CD4-positive, alpha-beta memory T cell (primary cell): ENCODE data around the gene ARHGAP21. TPM values are rescaled to one million over a fixed set of nuclear protein-coding genes. Genes with fewer than 3 reads are reported as not detected.
A peak's percentile ranks its signal among the peaks of the same experiment; 100 is the strongest.

Source experiments
- CTCF ChIA-PET: fragments of 350-600 bp; sonication (Branson Sonifier 250); formaldehyde crosslinking; loops from one replicate; lab custom pipeline; 2021; ENCODE audit warnings: inconsistent platforms; ENCODE audit not compliant: partially characterized antibody; lab: Charles Lee
- POLR2A ChIA-PET: fragments of 350-600 bp; sonication (Branson Sonifier 250); formaldehyde crosslinking; loops from one replicate; lab custom pipeline; 2021; ENCODE audit not compliant: partially characterized antibody; lab: Charles Lee
- DNase-seq, 5 donors: peaks; one replicate each; pipeline versions ENCODE4 v3.0.0 to v3.0.0-alpha.2; 2020 to 2022; ENCODE audit warnings: mixed read lengths in 1 of 5
- H3K27ac ChIP-seq: one replicate; pipeline ENCODE4 v1.7.0; 2013; ENCODE audit warnings: low read depth, low read length
- H3K27me3 ChIP-seq: 2 replicates; pipeline ENCODE4 v1.7.0; 2013; ENCODE audit warnings: mild to moderate bottlenecking, low read length, moderate library complexity; ENCODE audit not compliant: insufficient read depth
- H3K36me3 ChIP-seq: 2 replicates; pipeline ENCODE4 v1.7.0; 2013; ENCODE audit warnings: mild to moderate bottlenecking, low read length, moderate library complexity; ENCODE audit not compliant: insufficient read depth
- H3K4me1 ChIP-seq: 2 replicates; pipeline ENCODE4 v1.7.0; 2013; ENCODE audit warnings: mild to moderate bottlenecking, low read length, moderate library complexity; ENCODE audit not compliant: insufficient read depth
- H3K4me3 ChIP-seq, 2 donors: one replicate each; pipeline ENCODE4 v1.7.0; 2013; ENCODE audit warnings: low read length in 2 of 2, mild to moderate bottlenecking in 1 of 2
- H3K9me3 ChIP-seq, 2 donors: one replicate each; pipeline ENCODE4 v1.7.0; 2013; ENCODE audit warnings: low read length in 2 of 2, control low read depth in 1 of 2; ENCODE audit not compliant: control insufficient read depth in 1 of 2
- H3K27ac Mint-ChIP-seq, 7 donors: one replicate each; pipeline ENCODE4 v1.8.0; 2020 to 2021; ENCODE audit warnings: mixed read lengths in 7 of 7, mild to moderate bottlenecking in 6 of 7, inconsistent platforms in 3 of 7, moderate library complexity in 3 of 7
- H3K27me3 Mint-ChIP-seq, 2 donors: one replicate each; pipeline ENCODE4 v1.8.0; 2020 to 2021; ENCODE audit warnings: mixed read lengths in 2 of 2
- H3K36me3 Mint-ChIP-seq, 2 donors: one replicate each; pipeline ENCODE4 v1.8.0; 2020 to 2021; ENCODE audit warnings: mixed read lengths in 2 of 2, inconsistent platforms in 1 of 2, mild to moderate bottlenecking in 1 of 2
- H3K4me1 Mint-ChIP-seq, 4 donors: one replicate each; pipeline ENCODE4 v1.8.0; 2020 to 2021; ENCODE audit warnings: mixed read lengths in 4 of 4, mild to moderate bottlenecking in 1 of 4
- H3K4me3 Mint-ChIP-seq, 8 donors: one replicate each; pipeline ENCODE4 v1.8.0; 2020 to 2021; ENCODE audit warnings: mixed read lengths in 8 of 8, mild to moderate bottlenecking in 7 of 8, moderate library complexity in 6 of 8, inconsistent platforms in 3 of 8
- H3K9me3 Mint-ChIP-seq, 8 donors: one replicate each; pipeline ENCODE4 v1.8.0; 2020 to 2021; ENCODE audit warnings: mixed read lengths in 8 of 8, mild to moderate bottlenecking in 5 of 8, inconsistent platforms in 3 of 8, moderate library complexity in 1 of 8
- intact Hi-C: fragments of 100-400 bp; cut with micrococcal nuclease; formaldehyde crosslinking; loops from one replicate; pipeline ENCODE4 v1.15.1; 2023
- polyA plus RNA-seq, 2 donors: library from polyadenylated mRNA; unstranded; fragments of 300-500 nt; fragmentation: Illumina TruSeq; gene quantifications; one replicate each; pipeline ENCODE4 v1.2.3, GENCODE V29; 2021
- total RNA-seq, 2 experiments: library from RNA; stranded (reverse); gene quantifications; one replicate each; pipeline ENCODE4 v1.2.3, GENCODE V29; 2021

Gene ARHGAP21
- total and polyA plus RNA-seq, 4 experiments from 2014 or later = 1.00 to 28.0 (median 14.2) TPM

GRCh38 chr10:24606021-24606420 is 117.7 kb downstream of the ARHGAP21 start:
- no peak overlapping the region for H3K4me3 ChIP-seq
- intact Hi-C loops = no loop called here
- H3K4me3 Mint-ChIP-seq = no peak overlapping the region
- no peaks in the 10 kb centered on the region for H3K27me3 Mint-ChIP-seq
- H3K9me3 Mint-ChIP-seq = no peaks in the 10 kb centered on the region
- peaks cover 16 to 28% of the 10 kb centered on the region in 2 donors for H3K36me3 Mint-ChIP-seq
- POLR2A ChIA-PET = no interaction called here
- no peaks in the 10 kb centered on the region for H3K27me3 ChIP-seq
- no peak overlapping the region for H3K27ac ChIP-seq
- H3K4me1 Mint-ChIP-seq = peaks cover 0 to 4% (median 0%) of the 10 kb centered on the region in 4 donors
- CTCF ChIA-PET = no interaction called here
- DNase-seq = no peak
- no peak overlapping the region for H3K27ac Mint-ChIP-seq
- H3K9me3 ChIP-seq = no peaks in the 10 kb centered on the region
- H3K36me3 ChIP-seq = no peaks in the 10 kb centered on the region
- no peaks in the 10 kb centered on the region for H3K4me1 ChIP-seq

GRCh38 chr10:24605141-24605540 is 118.5 kb downstream of the ARHGAP21 start:
- no peak overlapping the region for H3K27ac Mint-ChIP-seq
- H3K9me3 Mint-ChIP-seq = no peaks in the 10 kb centered on the region
- Histone ChIP-seq H3K9me3 (no peaks in the 10 kb centered on the region), H3K4me3 (no peak overlapping the region), H3K27ac (no peak overlapping the region), H3K4me1 (no peaks in the 10 kb centered on the region), H3K36me3 (no peaks in the 10 kb centered on the region), H3K27me3 (no peaks in the 10 kb centered on the region)
- POLR2A ChIA-PET = no interaction called here
- CTCF ChIA-PET = interaction anchor here (0.9 kb wide), 1 partner anchor 12 kb away, joined by 3 read pairs; no protein-coding TSS in a partner anchor
- H3K4me1 Mint-ChIP-seq = peaks cover 0 to 4% (median 0%) of the 10 kb centered on the region in 4 donors
- no peak overlapping the region for H3K4me3 Mint-ChIP-seq
- intact Hi-C loops = no loop called here
- no peaks in the 10 kb centered on the region for H3K27me3 Mint-ChIP-seq
- DNase-seq = no peak
- H3K36me3 Mint-ChIP-seq = peaks cover 22 to 34% of the 10 kb centered on the region in 2 donors

GRCh38 chr10:24603333-24603732 is 120.4 kb downstream of the ARHGAP21 start:
- H3K27ac Mint-ChIP-seq = peak overlapping the region in 2 of 7 donors; percentile 39 to 60

GRCh38 chr10:24597961-24598360 is 125.7 kb downstream of the ARHGAP21 start:
- peaks cover 65 to 72% of the 10 kb centered on the region in 2 donors for H3K36me3 Mint-ChIP-seq

More at GRCh38 chr10:24603333-24603732, 120.4 kb downstream of the ARHGAP21 start:
- Histone ChIP-seq H3K36me3 (no peaks in the 10 kb centered on the region), H3K27me3 (no peaks in the 10 kb centered on the region), H3K4me3 (no peak overlapping the region), H3K9me3 (no peaks in the 10 kb centered on the region), H3K27ac (no peak overlapping the region), H3K4me1 (no peaks in the 10 kb centered on the region)
- H3K36me3 Mint-ChIP-seq = peaks cover 32 to 44% of the 10 kb centered on the region in 2 donors
- no peak for DNase-seq
- peaks cover 2 to 8% (median 4%) of the 10 kb centered on the region in 4 donors for H3K4me1 Mint-ChIP-seq
- no peaks in the 10 kb centered on the region for H3K27me3 Mint-ChIP-seq
- ChIA-PET POLR2A (no interaction called here), CTCF (interaction anchor here (3.8 kb wide), 1 partner anchor 14 kb away, joined by 16 read pairs; no protein-coding TSS in a partner anchor)
- no peak overlapping the region for H3K4me3 Mint-ChIP-seq
- H3K9me3 Mint-ChIP-seq = no peaks in the 10 kb centered on the region
- intact Hi-C loops = no loop called here

GRCh38 chr10:24597426-24597825 is 126.3 kb downstream of the ARHGAP21 start:
- Histone ChIP-seq H3K4me3 (no peak overlapping the region), H3K27me3 (no peaks in the 10 kb centered on the region), H3K27ac (no peak overlapping the region), H3K36me3 (peaks cover 7% of the 10 kb centered on the region), H3K4me1 (no peaks in the 10 kb centered on the region), H3K9me3 (no peaks in the 10 kb centered on the region)
- Mint-ChIP-seq H3K36me3 (peaks cover 63 to 70% of the 10 kb centered on the region in 2 donors), H3K4me1 (peaks cover 2 to 5% (median 3%) of the 10 kb centered on the region in 4 donors), H3K9me3 (no peaks in the 10 kb centered on the region), H3K27ac (no peak overlapping the region), H3K27me3 (no peaks in the 10 kb centered on the region), H3K4me3 (no peak overlapping the region)
- no peak for DNase-seq
- ChIA-PET POLR2A (interaction anchor here (0.7 kb wide), 1 partner anchor 1846 kb away, joined by 5 read pairs; no protein-coding TSS in a partner anchor), CTCF (interaction anchor here (2.8 kb wide), 1 partner anchor 20 kb away, joined by 14 read pairs; no protein-coding TSS in a partner anchor)
- intact Hi-C loops = no loop called here

More at GRCh38 chr10:24597961-24598360, 125.7 kb downstream of the ARHGAP21 start:
- H3K4me3 Mint-ChIP-seq = no peak overlapping the region
- DNase-seq = no peak
- Histone ChIP-seq H3K27me3 (no peaks in the 10 kb centered on the region), H3K4me3 (no peak overlapping the region), H3K36me3 (peaks cover 7% of the 10 kb centered on the region), H3K9me3 (no peaks in the 10 kb centered on the region), H3K4me1 (no peaks in the 10 kb centered on the region), H3K27ac (no peak overlapping the region)
- ChIA-PET CTCF (interaction anchor here (2.8 kb wide), 1 partner anchor 20 kb away, joined by 14 read pairs; no protein-coding TSS in a partner anchor), POLR2A (no interaction called here)
- H3K9me3 Mint-ChIP-seq = no peaks in the 10 kb centered on the region
- no peak overlapping the region for H3K27ac Mint-ChIP-seq
- H3K4me1 Mint-ChIP-seq = peaks cover 2 to 5% (median 4%) of the 10 kb centered on the region in 4 donors
- H3K27me3 Mint-ChIP-seq = no peaks in the 10 kb centered on the region
- intact Hi-C loops = no loop called here

- intact Hi-C loops = no loop called here
- no peak overlapping the region for H3K27ac Mint-ChIP-seq
- CTCF ChIA-PET = interaction anchor here (1.0 to 2.8 kb wide), 3 partner anchors 21 to 22 kb away, joined by 3 to 14 read pairs (median 3); no protein-coding TSS in a partner anchor
These were observed 127.3 kb downstream of the ARHGAP21 start for GRCh38 chr10:24596217-24596930.

GRCh38 chr10:24590697-24591457 is 132.8 kb downstream of the ARHGAP21 start:
- CTCF ChIA-PET = no interaction called here
- H3K36me3 Mint-ChIP-seq = peaks cover 49 to 59% of the 10 kb centered on the region in 2 donors

More at GRCh38 chr10:24596217-24596930, 127.3 kb downstream of the ARHGAP21 start:
- Histone ChIP-seq H3K4me3 (no peak overlapping the region), H3K9me3 (no peaks in the 10 kb centered on the region), H3K36me3 (peaks cover 13% of the 10 kb centered on the region), H3K27ac (no peak overlapping the region), H3K27me3 (no peaks in the 10 kb centered on the region), H3K4me1 (no peaks in the 10 kb centered on the region)
- H3K9me3 Mint-ChIP-seq = no peaks in the 10 kb centered on the region
- peaks cover 63 to 72% of the 10 kb centered on the region in 2 donors for H3K36me3 Mint-ChIP-seq
- POLR2A ChIA-PET = no interaction called here
- peaks cover 2 to 5% (median 3%) of the 10 kb centered on the region in 4 donors for H3K4me1 Mint-ChIP-seq
- H3K4me3 Mint-ChIP-seq = no peak overlapping the region
- no peak for DNase-seq
- H3K27me3 Mint-ChIP-seq = no peaks in the 10 kb centered on the region

More at GRCh38 chr10:24590697-24591457, 132.8 kb downstream of the ARHGAP21 start:
- no peaks in the 10 kb centered on the region for H3K4me1 Mint-ChIP-seq
- peak overlapping the region in 1 of 8 donors; percentile 24 for H3K4me3 Mint-ChIP-seq
- POLR2A ChIA-PET = no interaction called here
- Histone ChIP-seq H3K4me3 (no peak overlapping the region), H3K27me3 (no peaks in the 10 kb centered on the region), H3K27ac (no peak overlapping the region), H3K4me1 (no peaks in the 10 kb centered on the region), H3K9me3 (no peaks in the 10 kb centered on the region), H3K36me3 (peaks cover 8% of the 10 kb centered on the region)
- DNase-seq = no peak
- intact Hi-C loops = no loop called here
- H3K9me3 Mint-ChIP-seq = no peaks in the 10 kb centered on the region
- no peaks in the 10 kb centered on the region for H3K27me3 Mint-ChIP-seq
- no peak overlapping the region for H3K27ac Mint-ChIP-seq
